ENCODE measurements around the gene TXN2. TPM values are rescaled to one million over a fixed set of nuclear protein-coding genes. Genes with fewer than 3 reads are reported as not detected.

The TXN2 gene
- total and polyA plus RNA-seq, 2 donors (not counting 1 experiment from before 2014, with no cell fraction given): 39.6 to 54.6 TPM

DNA sequence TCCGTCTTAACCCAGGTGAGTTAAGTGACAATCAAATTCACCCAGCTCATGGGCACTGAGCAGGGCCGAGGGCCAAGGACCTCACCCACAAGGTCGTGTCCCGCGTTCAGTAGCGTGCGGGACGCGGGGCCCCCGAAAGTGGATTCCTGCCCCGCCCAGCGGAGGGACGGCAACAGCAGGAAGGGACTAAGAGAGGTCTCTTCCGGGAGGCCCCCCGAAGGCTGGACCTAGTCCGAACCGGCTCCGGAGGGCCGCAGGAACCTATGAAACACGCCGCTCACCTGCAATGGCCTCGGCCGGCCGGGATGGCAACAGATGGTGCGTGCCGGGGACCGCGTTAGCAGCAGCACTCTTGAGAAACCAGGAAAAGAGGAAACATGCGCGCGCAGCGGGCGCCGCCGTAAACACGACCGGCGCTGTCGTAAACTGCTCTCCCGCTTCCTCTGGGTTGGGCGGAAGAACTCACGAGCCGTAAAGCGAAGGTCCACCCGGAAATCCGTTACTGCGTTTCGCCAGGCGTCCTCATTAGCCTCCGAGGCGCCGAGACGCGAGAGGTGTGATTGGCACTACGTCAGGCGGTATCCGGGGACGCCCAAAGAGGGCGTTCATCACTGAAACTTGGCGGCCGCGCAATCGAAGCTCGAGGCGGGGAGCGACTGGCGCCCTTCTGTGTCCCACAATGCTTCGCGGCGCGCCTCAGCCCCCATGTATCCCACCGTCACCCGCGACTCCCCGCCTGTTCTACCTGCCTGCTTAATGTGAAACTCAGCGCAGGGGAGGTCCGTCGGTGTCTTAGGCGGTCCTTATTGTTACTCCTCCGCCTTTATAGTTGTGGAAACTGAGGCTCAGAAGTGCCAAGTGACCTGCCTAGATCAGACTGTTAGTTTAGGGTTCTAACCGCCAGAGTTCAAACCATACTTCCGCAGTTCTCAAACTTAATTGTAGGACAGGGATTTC is 47.6 kb upstream of the TXN2 start, which contains the start of gene EIF3D:
Gene EIF3D, minus strand, starts transcription at position 372 of the 957 bp plus-strand sequence. CDS start 3,045 bp downstream, outside the sequence.
- H3K27me3 Mint-ChIP-seq: no peaks in the 10 kb centered on the region
- intact Hi-C loops (cut with micrococcal nuclease): loop anchor here (1.0 to 5.0 kb wide), 8 partner anchors 22 to 1272 kb away; partner anchors contain the start of genes FOXRED2, HMGXB4, IFT27 and MYH9
- peak within 1 kb of the TSS; percentile 98 for H3K4me3 Mint-ChIP-seq
- peaks cover 7% of the 10 kb centered on the region for H4K20me1 ChIP-seq (ENCODE audit: control insufficient read depth, insufficient read depth, low read length, poor library complexity, severe bottlenecking)
- H3K9ac ChIP-seq (ENCODE audit: low read length): peak within 1 kb of the TSS; percentile 89
- POLR2A ChIA-PET: interaction anchor here (0.6 to 1.7 kb wide), 10 partner anchors 15 to 845 kb away, joined by 3 to 8 read pairs (median 4); partner anchors contain the start of genes CSF2RB, FOXRED2 and IFT27
- ATAC-seq (ENCODE audit: low read depth) (peak; percentile 92), DNase-seq (peak; percentile 100)
- WGBS (ENCODE audit: insufficient coverage): under 1% methylated on average over 78 of the region's 82 CpGs
- H3K79me2 ChIP-seq (ENCODE audit: control insufficient read depth, insufficient read depth, low read length): peaks cover 9% of the 10 kb centered on the region
- H3K4me1 ChIP-seq (ENCODE audit: control insufficient read depth in 2 of 2, insufficient read depth in 2 of 2, low read length in 2 of 2): peaks cover 13 to 24% of the 10 kb centered on the region in 2 donors
- peak within 1 kb of the TSS; percentile 91 for H2AFZ ChIP-seq (ENCODE audit: insufficient read depth, low read depth, low read length, poor library complexity, severe bottlenecking)
- peak within 1 kb of the TSS; percentile 80 to 97 (median 88) for H3K4me3 ChIP-seq (ENCODE audit: control extremely low read depth in 1 of 5, extremely low read depth in 1 of 5, insufficient read depth in 1 of 5, low read depth in 2 of 5, low read length in 4 of 5)
- H3K4me1 Mint-ChIP-seq: peaks cover 28% of the 10 kb centered on the region
- H3K27ac ChIP-seq (ENCODE audit: low read length in 2 of 2): peak within 1 kb of the TSS; percentile 88 to 93
- peak within 1 kb of the TSS; percentile 98 for H3K27ac Mint-ChIP-seq
- no peaks in the 10 kb centered on the region for H3K9me3 ChIP-seq (ENCODE audit: control extremely low read depth in 1 of 3, control insufficient read depth in 2 of 3, insufficient read depth in 1 of 3, low read length in 2 of 3)
- TF ChIP-seq CTCF (IDR thresholded peaks at IDR 0.05): no peak
- TF ChIP-seq EZH2 (IDR thresholded peaks at IDR 0.05; ENCODE audit: borderline replicate concordance, insufficient read depth, low read depth, low read length, poor library complexity, severe bottlenecking): no peak
- no peaks in the 10 kb centered on the region for H3K9me3 Mint-ChIP-seq (ENCODE audit: insufficient read depth)
- peak within 1 kb of the TSS; percentile 85 for H3K4me2 ChIP-seq (replicated peaks; ENCODE audit: low read depth, low read length, poor library complexity, severe bottlenecking)
- H3K27me3 ChIP-seq (replicated peaks in 1 of 4; ENCODE audit: control extremely low read depth in 1 of 4, control insufficient read depth in 3 of 4, insufficient read depth in 4 of 4, low read length in 3 of 4): no peaks in the 10 kb centered on the region
- H3K36me3 ChIP-seq (replicated peaks in 1 of 2; ENCODE audit: control extremely low read depth in 1 of 2, control insufficient read depth in 1 of 2, extremely low read depth in 1 of 2, insufficient read depth in 2 of 2, low read length in 1 of 2): peaks cover 0 to 28% of the 10 kb centered on the region in 2 experiments
- CTCF ChIA-PET: interaction anchor here (0.6 to 1.6 kb wide), 7 partner anchors 18 to 866 kb away, joined by 3 to 11 read pairs (median 3); no protein-coding TSS in a partner anchor

Data from B cell (primary cell).